Measurements from ENCODE around the gene AP3B1. TPM values are rescaled to one million over a fixed set of nuclear protein-coding genes. Genes with fewer than 3 reads are reported as not detected.

Gene AP3B1
- total RNA-seq, 2 donors from 2014 or later = 72.9 to 79.6 TPM

- no peaks in the 10 kb centered on the region for H3K27me3 Mint-ChIP-seq
- no peak overlapping the region for H3K27ac Mint-ChIP-seq
- ATAC-seq (no peak), DNase-seq (ENCODE audit: low spot score) (no peak)
- peaks cover 5% of the 10 kb centered on the region for H3K36me3 Mint-ChIP-seq
- no peaks in the 10 kb centered on the region for H3K9me3 Mint-ChIP-seq
- peaks cover 0 to 3% of the 10 kb centered on the region in 2 donors for H3K4me1 Mint-ChIP-seq (ENCODE audit: low read depth in 2 of 2)
- H3K4me3 Mint-ChIP-seq = no peak overlapping the region
Observed at GRCh38 chr5:78003450-78003849, 291.0 kb downstream of the AP3B1 start.

- no peaks in the 10 kb centered on the region for H3K27me3 Mint-ChIP-seq
- peaks cover 5% of the 10 kb centered on the region for H3K36me3 Mint-ChIP-seq
- H3K27ac Mint-ChIP-seq = no peak overlapping the region
- peaks cover 0 to 3% of the 10 kb centered on the region in 2 donors for H3K4me1 Mint-ChIP-seq (ENCODE audit: low read depth in 2 of 2)
- DNase-seq (ENCODE audit: low spot score) (no peak), ATAC-seq (no peak)
- H3K9me3 Mint-ChIP-seq = no peaks in the 10 kb centered on the region
- H3K4me3 Mint-ChIP-seq = no peak overlapping the region
Observed at GRCh38 chr5:78002690-78003089, 291.8 kb downstream of the AP3B1 start.

- peaks cover 0 to 3% of the 10 kb centered on the region in 2 donors for H3K4me1 Mint-ChIP-seq (ENCODE audit: low read depth in 2 of 2)
- H3K27me3 Mint-ChIP-seq = no peaks in the 10 kb centered on the region
- no peak overlapping the region for H3K27ac Mint-ChIP-seq
- DNase-seq (ENCODE audit: low spot score) (no peak), ATAC-seq (no peak)
- no peaks in the 10 kb centered on the region for H3K9me3 Mint-ChIP-seq
- no peak overlapping the region for H3K4me3 Mint-ChIP-seq
- peaks cover 10% of the 10 kb centered on the region for H3K36me3 Mint-ChIP-seq
Observed at GRCh38 chr5:78001197-78001596, 293.3 kb downstream of the AP3B1 start.

- DNase-seq (ENCODE audit: low spot score) = no peak
- H3K4me3 Mint-ChIP-seq = no peak overlapping the region
- H3K27me3 Mint-ChIP-seq = no peaks in the 10 kb centered on the region
- H3K4me1 Mint-ChIP-seq (ENCODE audit: low read depth in 2 of 2) = peaks cover 0 to 5% of the 10 kb centered on the region in 2 donors
- no peak for ATAC-seq
- H3K36me3 Mint-ChIP-seq = peaks cover 10% of the 10 kb centered on the region
- no peaks in the 10 kb centered on the region for H3K9me3 Mint-ChIP-seq
- no peak overlapping the region for H3K27ac Mint-ChIP-seq
Observed at GRCh38 chr5:78000191-78000590, 294.3 kb downstream of the AP3B1 start.

GRCh38 chr5:77999399-77999798, 295.1 kb downstream of the AP3B1 start:
- H3K27me3 Mint-ChIP-seq = no peaks in the 10 kb centered on the region
- H3K4me1 Mint-ChIP-seq (ENCODE audit: low read depth in 2 of 2) = peaks cover 0 to 5% of the 10 kb centered on the region in 2 donors
- H3K9me3 Mint-ChIP-seq = no peaks in the 10 kb centered on the region
- H3K27ac Mint-ChIP-seq = no peak overlapping the region
- H3K4me3 Mint-ChIP-seq = no peak overlapping the region
- ATAC-seq = no peak
- no peak for DNase-seq (ENCODE audit: low spot score)
- H3K36me3 Mint-ChIP-seq = peaks cover 10% of the 10 kb centered on the region

- no peak overlapping the region for H3K27ac Mint-ChIP-seq
- H3K4me3 Mint-ChIP-seq = no peak overlapping the region
- H3K4me1 Mint-ChIP-seq (ENCODE audit: low read depth in 2 of 2) = peaks cover 0 to 5% of the 10 kb centered on the region in 2 donors
- peaks cover 14% of the 10 kb centered on the region for H3K36me3 Mint-ChIP-seq
- no peaks in the 10 kb centered on the region for H3K9me3 Mint-ChIP-seq
- no peak for ATAC-seq
- H3K27me3 Mint-ChIP-seq = no peaks in the 10 kb centered on the region
- DNase-seq (ENCODE audit: low spot score) = no peak
Observed at GRCh38 chr5:77996943-77997342, 297.6 kb downstream of the AP3B1 start.

- Mint-ChIP-seq H3K9me3 (no peaks in the 10 kb centered on the region), H3K36me3 (peaks cover 14% of the 10 kb centered on the region), H3K4me1 (ENCODE audit: low read depth in 2 of 2) (peaks cover 0 to 5% of the 10 kb centered on the region in 2 donors), H3K4me3 (no peak overlapping the region), H3K27me3 (no peaks in the 10 kb centered on the region), H3K27ac (no peak overlapping the region)
- ATAC-seq (no peak), DNase-seq (ENCODE audit: low spot score) (no peak)
Observed at GRCh38 chr5:77995793-77996409, 298.6 kb downstream of the AP3B1 start.

GRCh38 chr5:77994943-77995342, 299.6 kb downstream of the AP3B1 start:
- Mint-ChIP-seq H3K27ac (no peak overlapping the region), H3K27me3 (no peaks in the 10 kb centered on the region), H3K36me3 (peaks cover 14% of the 10 kb centered on the region), H3K4me3 (no peak overlapping the region), H3K4me1 (ENCODE audit: low read depth in 2 of 2) (peaks cover 0 to 5% of the 10 kb centered on the region in 2 donors), H3K9me3 (no peaks in the 10 kb centered on the region)
- ATAC-seq (no peak), DNase-seq (ENCODE audit: low spot score) (no peak)

GRCh38 chr5:77993855-77994318, 300.6 kb downstream of the AP3B1 start:
- no peak overlapping the region for H3K4me3 Mint-ChIP-seq
- H3K27me3 Mint-ChIP-seq = no peaks in the 10 kb centered on the region
- peaks cover 9% of the 10 kb centered on the region for H3K36me3 Mint-ChIP-seq
- DNase-seq (ENCODE audit: low spot score) = no peak
- H3K4me1 Mint-ChIP-seq (ENCODE audit: low read depth in 2 of 2) = peaks cover 0 to 3% of the 10 kb centered on the region in 2 donors
- H3K9me3 Mint-ChIP-seq = no peaks in the 10 kb centered on the region
- ATAC-seq = no peak
- no peak overlapping the region for H3K27ac Mint-ChIP-seq

GRCh38 chr5:77993141-77993854, 301.2 kb downstream of the AP3B1 start:
- Mint-ChIP-seq H3K4me1 (ENCODE audit: low read depth in 2 of 2) (peaks cover 0 to 3% of the 10 kb centered on the region in 2 donors), H3K27ac (no peak overlapping the region), H3K4me3 (no peak overlapping the region), H3K9me3 (no peaks in the 10 kb centered on the region), H3K27me3 (no peaks in the 10 kb centered on the region), H3K36me3 (peaks cover 9% of the 10 kb centered on the region)
- ATAC-seq (no peak), DNase-seq (ENCODE audit: low spot score) (no peak)

GRCh38 chr5:77991084-77991483, 303.4 kb downstream of the AP3B1 start:
- ATAC-seq = peak in 1 of 2 donors; percentile 48
- peaks cover 4% of the 10 kb centered on the region for H3K36me3 Mint-ChIP-seq
- H3K27me3 Mint-ChIP-seq = no peaks in the 10 kb centered on the region
- peaks cover 0 to 2% of the 10 kb centered on the region in 2 donors for H3K4me1 Mint-ChIP-seq (ENCODE audit: low read depth in 2 of 2)
- DNase-seq (ENCODE audit: low spot score) = no peak
- H3K9me3 Mint-ChIP-seq = no peaks in the 10 kb centered on the region
- no peak overlapping the region for H3K27ac Mint-ChIP-seq
- no peak overlapping the region for H3K4me3 Mint-ChIP-seq

GRCh38 chr5:77990020-77990419, 304.5 kb downstream of the AP3B1 start:
- Mint-ChIP-seq H3K36me3 (peaks cover 4% of the 10 kb centered on the region), H3K9me3 (no peaks in the 10 kb centered on the region), H3K4me1 (ENCODE audit: low read depth in 2 of 2) (no peaks in the 10 kb centered on the region), H3K27ac (no peak overlapping the region), H3K4me3 (no peak overlapping the region), H3K27me3 (no peaks in the 10 kb centered on the region)
- no peak for DNase-seq (ENCODE audit: low spot score)
- no peak for ATAC-seq

- Mint-ChIP-seq H3K27ac (no peak overlapping the region), H3K36me3 (peaks cover 3% of the 10 kb centered on the region), H3K27me3 (no peaks in the 10 kb centered on the region), H3K9me3 (no peaks in the 10 kb centered on the region), H3K4me1 (ENCODE audit: low read depth in 2 of 2) (no peaks in the 10 kb centered on the region), H3K4me3 (no peak overlapping the region)
- DNase-seq (ENCODE audit: low spot score) (no peak), ATAC-seq (no peak)
Observed at GRCh38 chr5:77987988-77988387, 306.5 kb downstream of the AP3B1 start.

- no peaks in the 10 kb centered on the region for H3K27me3 Mint-ChIP-seq
- no peak overlapping the region for H3K27ac Mint-ChIP-seq
- DNase-seq (ENCODE audit: low spot score) = no peak
- no peak for ATAC-seq
- H3K9me3 Mint-ChIP-seq = no peaks in the 10 kb centered on the region
- H3K4me1 Mint-ChIP-seq (ENCODE audit: low read depth in 2 of 2) = no peaks in the 10 kb centered on the region
- no peak overlapping the region for H3K4me3 Mint-ChIP-seq
- H3K36me3 Mint-ChIP-seq = no peaks in the 10 kb centered on the region
Observed at GRCh38 chr5:77987331-77987730, 307.2 kb downstream of the AP3B1 start.
